ENCODE measurements around the gene RFXAP.

The RFXAP gene, protein sequence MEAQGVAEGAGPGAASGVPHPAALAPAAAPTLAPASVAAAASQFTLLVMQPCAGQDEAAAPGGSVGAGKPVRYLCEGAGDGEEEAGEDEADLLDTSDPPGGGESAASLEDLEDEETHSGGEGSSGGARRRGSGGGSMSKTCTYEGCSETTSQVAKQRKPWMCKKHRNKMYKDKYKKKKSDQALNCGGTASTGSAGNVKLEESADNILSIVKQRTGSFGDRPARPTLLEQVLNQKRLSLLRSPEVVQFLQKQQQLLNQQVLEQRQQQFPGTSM

DNA sequence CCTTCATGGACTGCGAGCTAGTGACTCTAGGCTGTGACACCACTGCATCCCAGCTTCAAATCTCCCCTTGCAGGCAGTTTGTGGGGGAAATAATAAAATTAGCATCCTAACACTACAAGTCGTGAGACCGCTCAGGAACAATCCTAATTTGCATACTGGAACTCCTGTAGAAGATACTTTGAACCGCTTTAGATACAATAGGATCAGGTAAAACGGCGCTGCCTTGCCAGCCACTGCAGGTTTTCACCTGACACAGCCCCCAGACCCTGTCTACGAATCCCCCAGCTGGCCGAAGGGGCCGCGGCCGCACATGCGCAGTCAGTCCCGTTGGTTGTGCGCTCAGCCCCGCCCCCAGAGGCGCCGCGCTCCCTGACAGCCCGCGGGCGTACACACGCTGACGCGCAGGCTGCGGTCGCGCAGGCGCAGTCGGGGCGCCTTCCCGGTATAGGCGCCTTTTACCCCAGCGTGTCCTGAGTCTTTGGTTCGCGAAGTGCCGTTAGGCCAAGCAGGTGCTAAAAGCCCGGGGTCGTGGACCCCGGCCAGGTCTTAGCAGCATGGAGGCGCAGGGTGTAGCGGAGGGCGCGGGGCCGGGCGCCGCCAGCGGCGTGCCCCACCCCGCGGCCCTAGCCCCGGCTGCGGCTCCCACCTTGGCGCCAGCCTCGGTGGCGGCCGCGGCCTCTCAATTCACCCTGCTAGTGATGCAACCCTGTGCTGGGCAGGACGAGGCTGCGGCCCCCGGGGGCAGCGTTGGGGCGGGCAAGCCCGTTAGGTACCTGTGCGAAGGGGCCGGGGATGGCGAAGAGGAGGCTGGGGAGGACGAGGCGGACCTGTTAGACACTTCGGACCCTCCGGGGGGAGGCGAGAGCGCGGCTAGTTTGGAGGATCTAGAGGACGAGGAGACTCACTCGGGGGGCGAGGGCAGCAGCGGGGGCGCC is at the start of gene RFXAP:
RFXAP (plus strand) TSS at position 419 of the 935 bp plus-strand sequence; CDS start at position 555, 136 bp downstream.
- peak; percentile 91 for DNase-seq (ENCODE audit: low spot score)
- ChIA-PET CTCF (interaction anchor here (0.5 to 0.7 kb wide), 2 partner anchors 83 to 811 kb away, joined by 3 read pairs; no protein-coding TSS in a partner anchor), POLR2A (ENCODE audit: low non-redundant PET) (no interaction called here)
- peak within 1 kb of the TSS; percentile 68 for H3K27ac ChIP-seq
- TF ChIP-seq, protein P1, sequence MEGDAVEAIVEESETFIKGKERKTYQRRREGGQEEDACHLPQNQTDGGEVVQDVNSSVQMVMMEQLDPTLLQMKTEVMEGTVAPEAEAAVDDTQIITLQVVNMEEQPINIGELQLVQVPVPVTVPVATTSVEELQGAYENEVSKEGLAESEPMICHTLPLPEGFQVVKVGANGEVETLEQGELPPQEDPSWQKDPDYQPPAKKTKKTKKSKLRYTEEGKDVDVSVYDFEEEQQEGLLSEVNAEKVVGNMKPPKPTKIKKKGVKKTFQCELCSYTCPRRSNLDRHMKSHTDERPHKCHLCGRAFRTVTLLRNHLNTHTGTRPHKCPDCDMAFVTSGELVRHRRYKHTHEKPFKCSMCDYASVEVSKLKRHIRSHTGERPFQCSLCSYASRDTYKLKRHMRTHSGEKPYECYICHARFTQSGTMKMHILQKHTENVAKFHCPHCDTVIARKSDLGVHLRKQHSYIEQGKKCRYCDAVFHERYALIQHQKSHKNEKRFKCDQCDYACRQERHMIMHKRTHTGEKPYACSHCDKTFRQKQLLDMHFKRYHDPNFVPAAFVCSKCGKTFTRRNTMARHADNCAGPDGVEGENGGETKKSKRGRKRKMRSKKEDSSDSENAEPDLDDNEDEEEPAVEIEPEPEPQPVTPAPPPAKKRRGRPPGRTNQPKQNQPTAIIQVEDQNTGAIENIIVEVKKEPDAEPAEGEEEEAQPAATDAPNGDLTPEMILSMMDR (conservative IDR thresholded peaks at IDR 0.05; ENCODE audit: low read depth) = no peak

GRCh38 chr13:36769545-36769944 is 49.5 kb upstream of the RFXAP start:
- ChIA-PET CTCF (no interaction called here), POLR2A (ENCODE audit: low non-redundant PET) (no interaction called here)
- no peak for DNase-seq (ENCODE audit: low spot score)
- H3K27ac ChIP-seq = no peak overlapping the region
- TF ChIP-seq, protein P1 (conservative IDR thresholded peaks at IDR 0.05; ENCODE audit: low read depth) = no peak

DNA sequence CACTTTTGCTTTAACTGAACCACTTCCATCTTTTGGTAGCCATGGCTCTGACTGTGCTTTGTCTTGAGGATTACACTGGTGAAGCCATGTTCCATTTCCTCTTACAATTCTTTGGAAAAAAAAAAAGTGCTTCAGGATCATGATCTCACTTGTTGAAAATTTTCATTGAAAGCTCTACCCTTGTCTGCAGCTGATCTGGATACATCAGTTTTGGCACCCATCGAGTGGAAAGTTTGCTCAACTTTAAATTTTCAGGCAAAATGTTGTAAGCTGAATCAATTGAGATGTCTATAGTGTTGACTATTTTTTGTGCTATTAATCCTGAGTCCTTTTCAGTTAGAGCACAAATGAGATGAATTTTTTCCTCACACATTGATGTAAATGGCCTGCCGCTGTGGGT is 48.3 kb upstream of the RFXAP start:
- TF ChIP-seq, protein P1 (conservative IDR thresholded peaks at IDR 0.05; ENCODE audit: low read depth) = no peak
- no peak overlapping the region for H3K27ac ChIP-seq
- no peak for DNase-seq (ENCODE audit: low spot score)
- CTCF ChIA-PET = interaction anchor here (0.6 kb wide), 1 partner anchor 362 kb away, joined by 4 read pairs; no protein-coding TSS in a partner anchor
- POLR2A ChIA-PET (ENCODE audit: low non-redundant PET) = no interaction called here

GRCh38 chr13:36772853-36773252 is 46.2 kb upstream of the RFXAP start:
- CTCF ChIA-PET = no interaction called here
- TF ChIP-seq, protein P1 (conservative IDR thresholded peaks at IDR 0.05; ENCODE audit: low read depth) = no peak
- no peak for DNase-seq (ENCODE audit: low spot score)
- POLR2A ChIA-PET (ENCODE audit: low non-redundant PET) = no interaction called here
- H3K27ac ChIP-seq = no peak overlapping the region

- TF ChIP-seq, protein P1 (conservative IDR thresholded peaks at IDR 0.05; ENCODE audit: low read depth) = no peak
- no peak for DNase-seq (ENCODE audit: low spot score)
- POLR2A ChIA-PET (ENCODE audit: low non-redundant PET) = no interaction called here
- CTCF ChIA-PET = no interaction called here
- no peak overlapping the region for H3K27ac ChIP-seq
Measured at GRCh38 chr13:36774931-36775330, 44.1 kb upstream of the RFXAP start.

DNA sequence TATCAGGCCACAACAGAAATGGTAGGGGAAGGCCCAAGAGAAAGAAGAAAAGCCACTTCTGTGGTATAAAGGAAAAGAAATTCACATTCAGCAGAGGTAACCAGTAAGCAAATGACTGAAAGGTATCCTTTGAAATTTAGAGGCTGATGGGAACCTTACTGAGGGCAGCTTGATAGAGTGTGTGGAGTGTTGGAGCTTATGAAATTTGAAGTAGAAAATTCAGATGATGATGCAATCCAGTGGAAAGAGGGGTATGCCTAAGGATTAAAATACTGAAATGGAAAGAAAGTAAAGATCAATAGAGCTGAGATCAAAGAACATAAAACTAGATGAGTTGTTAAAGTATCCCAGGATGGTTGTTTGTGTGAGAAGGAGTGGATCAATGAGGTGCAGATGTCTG is 42.8 kb upstream of the RFXAP start:
- ChIA-PET POLR2A (ENCODE audit: low non-redundant PET) (no interaction called here), CTCF (interaction anchor here (0.6 kb wide), 1 partner anchor 216 kb away, joined by 4 read pairs; no protein-coding TSS in a partner anchor)
- H3K27ac ChIP-seq = no peak overlapping the region
- DNase-seq (ENCODE audit: low spot score) = no peak
- TF ChIP-seq, protein P1 (conservative IDR thresholded peaks at IDR 0.05; ENCODE audit: low read depth) = no peak

Data from RWPE1 (cell line).